GM11168 (cell line): ENCODE results near the gene DIP2B.
"Not testable (repeated sequence)": the region's sequence is repeated elsewhere in the genome, so short reads cannot be mapped to it uniquely, and the experiment has no call there.

Experiments
- in situ Hi-C: fragments of 300-500 bp; cut with MboI; formaldehyde crosslinking; loops from one replicate; pipeline ENCODE4 v1.12.0; 2022; ENCODE audit warnings: low sequenced_read_pairs; ENCODE audit not compliant: unreplicated experiment

The DIP2B gene

GRCh38 chr12:50549885-50550284 is 45.1 kb downstream of the DIP2B start:
- in situ Hi-C loops, result no loop called here

- in situ Hi-C loops, result no loop called here
These were observed 45.9 kb downstream of the DIP2B start for GRCh38 chr12:50550530-50551223.

GRCh38 chr12:50551866-50552265 is 47.1 kb downstream of the DIP2B start:
- in situ Hi-C loops, result no loop called here

- in situ Hi-C loops, result no loop called here
These were observed 49.9 kb downstream of the DIP2B start for GRCh38 chr12:50554651-50555050.

GRCh38 chr12:50555471-50555885 is 50.7 kb downstream of the DIP2B start:
- in situ Hi-C loops, result no loop called here

GRCh38 chr12:50556273-50556672 is 51.5 kb downstream of the DIP2B start:
- in situ Hi-C loops, result no loop called here

- in situ Hi-C loops, result not testable (repeated sequence)
These were observed 52.0 kb downstream of the DIP2B start for GRCh38 chr12:50556796-50557195.

DNA sequence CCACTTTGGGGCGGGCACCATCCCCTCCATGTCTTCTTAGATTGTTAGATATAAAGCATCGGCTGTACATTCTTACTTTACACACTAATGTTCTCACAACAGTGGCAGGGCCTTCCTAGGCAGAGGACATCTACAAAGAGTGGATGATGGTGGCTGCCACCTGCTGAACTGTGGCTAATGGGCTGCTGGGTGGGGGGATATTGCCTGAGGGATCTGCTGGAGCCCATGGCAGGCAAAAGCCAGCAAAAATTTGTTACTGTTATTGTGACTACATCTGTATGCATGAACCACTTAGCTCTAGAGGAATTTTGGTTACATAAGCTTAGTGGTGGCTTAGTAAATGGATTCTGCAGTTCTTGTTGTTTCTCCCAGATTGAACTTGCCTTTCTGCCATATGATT is 52.6 kb downstream of the DIP2B start:
- in situ Hi-C loops, result no loop called here

- in situ Hi-C loops, result no loop called here
These were observed 54.2 kb downstream of the DIP2B start for GRCh38 chr12:50558970-50559369.

DNA sequence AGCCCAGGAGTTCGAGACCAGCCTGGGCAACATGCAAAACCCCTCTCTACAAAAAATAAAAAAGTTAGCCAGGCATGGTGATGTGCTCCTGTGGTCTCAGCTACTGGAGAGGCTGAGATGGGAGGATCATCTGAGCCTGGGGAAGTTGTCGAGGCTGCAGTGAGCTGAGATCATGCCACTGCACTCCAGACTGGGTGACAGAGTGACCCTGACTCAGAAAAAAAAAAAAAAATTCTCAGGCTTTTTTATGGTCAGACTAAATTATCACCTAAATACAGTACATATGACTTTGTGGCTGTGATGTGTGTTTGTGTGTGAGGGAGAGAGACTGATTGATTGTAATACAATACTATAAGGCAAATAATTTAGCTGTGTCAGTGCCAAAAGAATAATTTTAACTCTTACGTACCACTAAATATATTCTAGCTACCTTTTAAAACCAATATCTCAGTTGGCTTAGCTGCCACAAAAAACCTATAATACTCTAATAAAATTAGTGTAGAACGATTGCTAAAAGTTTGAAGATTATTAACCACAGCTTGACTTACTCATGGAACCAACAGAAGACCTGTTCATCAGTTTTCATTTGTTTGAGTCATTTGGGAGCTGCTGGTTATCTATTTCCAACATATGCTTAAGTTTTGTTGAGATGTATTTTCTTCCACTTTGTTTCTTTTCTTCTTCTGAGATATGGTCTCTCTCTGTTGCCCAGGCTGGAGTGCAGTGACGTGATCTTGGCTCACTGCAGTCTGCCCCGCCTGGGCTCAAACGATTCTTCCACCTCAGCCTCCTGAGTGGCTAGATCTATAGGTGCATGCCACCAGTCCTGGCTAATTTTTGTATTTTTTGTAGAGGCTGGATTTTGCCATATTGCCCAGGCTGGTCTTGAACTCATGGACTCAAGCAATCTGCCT is 58.0 kb downstream of the DIP2B start:
- in situ Hi-C loops, result no loop called here

DNA sequence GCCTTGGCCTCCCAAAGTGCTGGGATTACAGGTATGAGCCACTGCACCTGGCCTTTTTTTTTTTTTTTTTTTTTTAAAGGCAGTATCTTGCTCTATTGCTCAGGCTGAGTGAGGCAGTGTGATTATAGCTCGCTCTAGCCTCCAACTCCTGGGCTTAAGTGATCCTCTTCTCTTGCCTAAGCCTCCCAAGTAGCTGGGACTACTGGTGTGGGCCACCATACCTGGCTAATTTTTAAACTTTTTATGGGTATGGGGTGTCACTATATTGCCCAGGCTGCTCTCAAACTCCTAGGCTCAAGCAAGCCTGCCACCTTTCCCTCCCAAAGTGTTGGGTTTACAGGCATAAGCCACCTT is 58.6 kb downstream of the DIP2B start:
- in situ Hi-C loops, result no loop called here

DNA sequence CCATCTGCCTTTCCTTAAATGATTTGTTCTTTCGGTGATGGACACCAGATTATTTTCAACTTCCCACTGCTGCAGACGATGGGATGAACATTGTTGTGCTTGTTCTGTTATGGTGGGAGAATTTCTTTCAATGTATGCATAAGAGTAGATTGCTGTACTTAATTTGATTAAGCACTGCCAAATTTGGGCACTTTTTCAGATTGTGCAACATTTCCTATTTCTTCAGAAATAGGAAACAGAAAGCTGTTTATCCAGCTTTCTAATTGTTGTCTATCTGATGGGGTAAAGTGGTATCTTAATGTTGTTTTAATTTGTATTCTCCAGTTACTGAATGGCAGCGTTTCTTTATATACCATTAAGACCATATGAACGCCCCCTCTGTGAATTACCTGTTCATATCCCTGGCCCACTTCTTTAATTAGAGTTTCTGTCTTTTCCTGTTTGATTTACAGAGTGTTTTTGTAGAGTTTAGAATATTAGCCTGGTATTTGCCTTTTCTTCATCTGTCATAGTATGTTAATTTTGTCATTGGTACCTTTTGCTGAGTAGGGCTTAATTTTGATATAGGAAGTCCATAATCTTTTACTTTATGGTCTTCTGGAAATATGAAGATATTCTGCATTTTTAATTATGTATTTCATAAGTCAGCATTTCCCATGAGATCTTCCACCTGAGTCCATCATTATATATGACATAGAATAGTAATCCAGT is 59.6 kb downstream of the DIP2B start:
- in situ Hi-C loops, result no loop called here

GRCh38 chr12:50564948-50565297 is 60.1 kb downstream of the DIP2B start:
- in situ Hi-C loops, result no loop called here

DNA sequence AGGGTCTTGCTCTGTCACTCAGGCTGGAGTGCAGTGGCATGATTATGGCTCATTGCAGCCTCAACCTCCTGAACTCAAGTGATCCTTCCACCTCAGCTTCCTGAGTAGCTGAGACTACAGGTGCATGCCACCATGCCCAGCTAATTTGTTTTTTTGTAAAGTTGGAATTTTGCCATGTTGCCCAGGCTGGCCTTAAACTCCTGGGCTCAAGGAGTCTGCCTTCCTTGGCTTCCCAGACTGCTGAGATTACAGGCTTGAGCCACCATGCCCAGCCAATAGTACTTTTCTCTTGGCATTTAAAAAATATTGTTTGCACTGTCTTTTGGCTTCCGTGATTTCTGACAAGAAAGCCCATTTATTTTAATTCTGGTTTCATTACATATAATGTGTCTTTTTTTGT is 61.3 kb downstream of the DIP2B start:
- in situ Hi-C loops, result no loop called here

GRCh38 chr12:50567926-50568325 is 63.1 kb downstream of the DIP2B start:
- in situ Hi-C loops, result no loop called here

- in situ Hi-C loops, result no loop called here
These were observed 63.7 kb downstream of the DIP2B start for GRCh38 chr12:50568338-50569091.

- in situ Hi-C loops, result no loop called here
These were observed 64.5 kb downstream of the DIP2B start for GRCh38 chr12:50569321-50569720.

GRCh38 chr12:50569876-50570275 is 65.1 kb downstream of the DIP2B start:
- in situ Hi-C loops, result no loop called here

- in situ Hi-C loops, result no loop called here
These were observed 67.0 kb downstream of the DIP2B start for GRCh38 chr12:50571786-50572185.

- in situ Hi-C loops, result no loop called here
These were observed 67.5 kb downstream of the DIP2B start for GRCh38 chr12:50572287-50572686.
